ENCODE results near the gene RALB.

- no peak for TF ChIP-seq POLR2A (IDR thresholded peaks at IDR 0.05)
- TF ChIP-seq CTCF (IDR thresholded peaks at IDR 0.05), result no peak
- no peak for TF ChIP-seq POLR2AphosphoS5 (IDR thresholded peaks at IDR 0.05)
Observed at GRCh38 chr2:120271711-120272379, 19.2 kb downstream of the RALB start.
